NB4 (cell line): ENCODE data around the gene ARRDC1.
A peak's percentile ranks its signal among the peaks of the same experiment; 100 is the strongest.
"Not testable (repeated sequence)": the region's sequence is repeated elsewhere in the genome, so short reads cannot be mapped to it uniquely, and the experiment has no call there.

Experiments used
- DNase-seq: peaks from one replicate; pipeline ENCODE4 v3.0.0; 2010; ENCODE audit warnings: low read depth
- H3K4me3 ChIP-seq: one replicate; pipeline ENCODE4 v1.5.1; 2011; ENCODE audit warnings: mild to moderate bottlenecking, low read depth, low read length, moderate library complexity
- CTCF ChIP-seq: IDR thresholded peaks from one replicate; pipeline ENCODE4 v1.5.1; 2012; ENCODE audit warnings: low read depth, low read length
- MYC ChIP-seq: IDR thresholded peaks from 2 replicates; pipeline ENCODE4 v1.6.1; 2011; ENCODE audit warnings: low read depth, low read length
- POLR2A ChIP-seq: IDR thresholded peaks from 2 replicates; pipeline ENCODE4 v1.6.1; 2011; ENCODE audit warnings: mild to moderate bottlenecking; ENCODE audit not compliant: insufficient read length; ENCODE audit errors: extremely low read depth
- TF ChIP-seq, protein P1 (sequence below): IDR thresholded peaks from 2 replicates; pipeline ENCODE4 v1.6.1; 2011; ENCODE audit warnings: low read depth, low read length

The ARRDC1 gene

GRCh38 chr9:137620581-137620980 lies 15.1 kb downstream of the ARRDC1 start:
- no peak overlapping the region for H3K4me3 ChIP-seq
- no peak for DNase-seq
- TF ChIP-seq CTCF, result no peak

DNA sequence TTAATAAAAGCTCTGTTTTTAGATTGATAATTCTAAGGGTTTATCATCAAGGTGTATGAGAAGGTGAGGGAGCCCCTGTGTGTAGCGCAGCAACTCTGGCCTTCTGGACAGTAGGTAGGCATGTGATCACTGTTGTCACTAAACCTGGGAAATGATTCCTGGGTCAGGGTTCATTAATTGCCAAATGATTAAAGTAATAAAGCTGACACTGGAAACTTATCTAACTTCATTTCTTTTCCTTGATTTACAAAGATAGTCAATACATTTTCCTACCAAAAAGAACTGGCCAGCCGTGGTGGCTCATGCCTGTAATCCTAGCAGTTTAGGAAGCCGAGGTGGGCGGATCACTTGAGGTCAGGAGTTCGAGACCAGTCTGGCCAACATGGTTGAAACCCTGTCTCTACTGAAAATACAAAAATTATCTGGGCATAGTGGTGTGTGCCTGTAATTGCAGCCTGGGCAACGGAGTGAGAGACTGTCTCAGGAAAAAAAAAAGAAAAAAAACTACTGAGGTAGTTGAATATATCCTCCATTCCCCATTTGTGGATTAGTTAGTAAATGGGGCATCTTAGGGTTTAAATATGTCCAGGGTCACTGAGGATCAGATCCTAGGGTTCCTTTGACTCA lies 15.8 kb downstream of the ARRDC1 start:
- TF ChIP-seq CTCF, result peak; percentile 17
- TF ChIP-seq MYC, result no peak
- TF ChIP-seq, protein P1, sequence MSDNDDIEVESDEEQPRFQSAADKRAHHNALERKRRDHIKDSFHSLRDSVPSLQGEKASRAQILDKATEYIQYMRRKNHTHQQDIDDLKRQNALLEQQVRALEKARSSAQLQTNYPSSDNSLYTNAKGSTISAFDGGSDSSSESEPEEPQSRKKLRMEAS, result no peak
- DNase-seq, result no peak
- no peak overlapping the region for H3K4me3 ChIP-seq

DNA sequence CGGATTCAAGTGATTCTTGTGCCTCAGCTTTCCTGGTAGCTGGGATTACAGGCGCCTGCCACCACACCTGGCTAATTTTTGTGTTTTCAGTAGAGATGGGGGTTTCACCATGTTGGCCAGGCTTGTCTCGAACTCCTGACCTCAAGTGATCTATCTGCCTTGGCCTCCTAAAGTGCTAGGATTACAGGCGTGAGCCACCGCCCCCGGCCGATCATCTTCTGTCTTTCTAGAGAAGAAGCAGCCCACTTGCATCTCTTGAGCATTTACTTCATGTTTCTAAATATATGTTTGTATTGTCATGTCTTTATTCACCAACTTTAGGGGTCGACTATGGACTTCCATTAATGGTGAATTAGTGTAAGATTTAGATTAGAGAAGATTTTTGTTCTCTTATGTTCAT lies 16.7 kb downstream of the ARRDC1 start:
- not testable (repeated sequence) for DNase-seq, H3K4me3 ChIP-seq

GRCh38 chr9:137626464-137626863 lies 21.0 kb downstream of the ARRDC1 start:
- H3K4me3 ChIP-seq, result no peak overlapping the region
- DNase-seq, result no peak
- TF ChIP-seq, protein P1, result no peak
- TF ChIP-seq MYC (no peak), CTCF (no peak), POLR2A (no peak)

GRCh38 chr9:137627406-137627805 lies 21.9 kb downstream of the ARRDC1 start:
- H3K4me3 ChIP-seq, DNase-seq: not testable (repeated sequence)

DNA sequence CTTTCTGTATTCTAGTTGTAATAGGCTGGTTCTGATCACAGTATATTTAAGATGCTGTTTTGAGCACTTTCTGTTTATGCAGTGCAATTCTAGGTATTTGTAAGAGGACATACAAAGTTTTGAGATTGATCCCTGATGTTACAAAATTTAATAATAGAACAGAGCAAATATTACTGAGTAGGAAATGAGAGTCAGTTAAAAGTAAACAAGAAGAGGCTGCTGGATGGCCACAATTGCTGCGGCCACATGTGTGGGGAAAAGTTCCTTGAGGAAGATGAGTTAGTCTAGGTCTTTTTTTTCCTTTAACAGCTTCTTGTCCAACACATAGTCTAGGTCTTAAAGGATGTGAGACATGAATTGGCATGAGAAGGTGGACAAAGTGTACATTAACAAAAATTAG lies 24.6 kb downstream of the ARRDC1 start:
- H3K4me3 ChIP-seq, result no peak overlapping the region
- no peak for DNase-seq
- TF ChIP-seq, protein P1, result no peak
- TF ChIP-seq CTCF (no peak), MYC (no peak), POLR2A (no peak)

- no peak overlapping the region for H3K4me3 ChIP-seq
- DNase-seq, result no peak
- TF ChIP-seq, protein P1, result no peak
- no peak for TF ChIP-seq MYC
- no peak for TF ChIP-seq CTCF
- no peak for TF ChIP-seq POLR2A
Measured at GRCh38 chr9:137630679-137631078, 25.2 kb downstream of the ARRDC1 start.
